Aorta (tissue), 5 donors: Measurements from ENCODE around the gene KRTAP10-1. TPM values are rescaled to one million over a fixed set of nuclear protein-coding genes. Genes with fewer than 3 reads are reported as not detected.

Experiments used
- ATAC-seq: fragments of 200-7000 bp; cut with Tn5 transposase; one replicate; pipeline ENCODE4 v1.9.1; 2022; ENCODE audit warnings: moderate library complexity; ENCODE audit not compliant: low FRiP score
- DNase-seq, 2 donors: peaks; one replicate each; pipeline ENCODE4 v3.0.0-alpha.2; 2020
- H3K27ac ChIP-seq, 2 donors: one replicate each; pipeline ENCODE4 v1.5.1; 2013; ENCODE audit warnings: low read length in 2 of 2, mild to moderate bottlenecking in 2 of 2, moderate library complexity in 2 of 2, control low read depth in 1 of 2, inconsistent platforms in 1 of 2, low read depth in 1 of 2
- H3K27me3 ChIP-seq, 2 donors: one replicate each; pipeline ENCODE4 v1.6.1; 2013; ENCODE audit warnings: control low read depth in 1 of 2, low read length in 1 of 2, mild to moderate bottlenecking in 1 of 2, moderate library complexity in 1 of 2; ENCODE audit not compliant: insufficient read depth in 2 of 2, control insufficient read depth in 1 of 2
- H3K36me3 ChIP-seq, 2 donors: one replicate each; pipeline ENCODE4 v1.6.1; 2013; ENCODE audit warnings: control low read depth in 1 of 2, low read length in 1 of 2, mild to moderate bottlenecking in 1 of 2; ENCODE audit not compliant: insufficient read depth in 2 of 2, control insufficient read depth in 1 of 2
- H3K4me1 ChIP-seq, 2 donors: one replicate each; pipeline ENCODE4 v1.6.1; 2013; ENCODE audit warnings: low read length in 2 of 2, control low read depth in 1 of 2, mild to moderate bottlenecking in 1 of 2, moderate library complexity in 1 of 2; ENCODE audit not compliant: insufficient read depth in 2 of 2, control insufficient read depth in 1 of 2
- H3K4me3 ChIP-seq, 2 donors: one replicate each; pipeline ENCODE4 v1.5.1; 2013; ENCODE audit warnings: low read length in 2 of 2, control low read depth in 1 of 2, mild to moderate bottlenecking in 1 of 2
- H3K9me3 ChIP-seq: one replicate; pipeline ENCODE4 v1.6.1; 2013; ENCODE audit warnings: mild to moderate bottlenecking, low read length; ENCODE audit not compliant: control insufficient read depth
- WGBS, 2 donors: extraction: QIAGEN DNeasy Blood & Tissue Kit; methylation state at CpG; one replicate each; pipeline ENCODE4 v1.1.7; 2013; 5-methylcytosine and 5-hydroxymethylcytosine counted together
- intact Hi-C, 2 donors: fragments of 100-400 bp; cut with DNase I; formaldehyde crosslinking; loops; one replicate each; pipeline versions ENCODE4 v1.14.2 to v1.15.0; 2022
- polyA plus RNA-seq, 2 donors: library from polyadenylated mRNA; stranded (reverse); fragments of 200-250 nt; gene quantifications; one replicate each; pipeline ENCODE4 v1.2.3, GENCODE V29; 2013
- total RNA-seq, 2 donors: library from RNA; stranded (reverse); fragmentation: NEBNext Ultra II Directional; extraction: Animal tissue kit (Norgen Biotek cat#: 25700); gene quantifications; one replicate each; pipeline ENCODE4 v1.2.1, GENCODE V29; 2021
- donor health status: healthy with polysubstance abuse.
- donor health status: Bipolar disorder and iron deficiency.
- donor health status: DM: no; HTN: no; CAD: no.
- donor health status: DM: no; HTN: no; CAD: no.
- donor health status: DM: yes; HTN: yes; CAD: no.

KRTAP10-1 gene
- total and polyA plus RNA-seq, 4 donors: not detected

DNA sequence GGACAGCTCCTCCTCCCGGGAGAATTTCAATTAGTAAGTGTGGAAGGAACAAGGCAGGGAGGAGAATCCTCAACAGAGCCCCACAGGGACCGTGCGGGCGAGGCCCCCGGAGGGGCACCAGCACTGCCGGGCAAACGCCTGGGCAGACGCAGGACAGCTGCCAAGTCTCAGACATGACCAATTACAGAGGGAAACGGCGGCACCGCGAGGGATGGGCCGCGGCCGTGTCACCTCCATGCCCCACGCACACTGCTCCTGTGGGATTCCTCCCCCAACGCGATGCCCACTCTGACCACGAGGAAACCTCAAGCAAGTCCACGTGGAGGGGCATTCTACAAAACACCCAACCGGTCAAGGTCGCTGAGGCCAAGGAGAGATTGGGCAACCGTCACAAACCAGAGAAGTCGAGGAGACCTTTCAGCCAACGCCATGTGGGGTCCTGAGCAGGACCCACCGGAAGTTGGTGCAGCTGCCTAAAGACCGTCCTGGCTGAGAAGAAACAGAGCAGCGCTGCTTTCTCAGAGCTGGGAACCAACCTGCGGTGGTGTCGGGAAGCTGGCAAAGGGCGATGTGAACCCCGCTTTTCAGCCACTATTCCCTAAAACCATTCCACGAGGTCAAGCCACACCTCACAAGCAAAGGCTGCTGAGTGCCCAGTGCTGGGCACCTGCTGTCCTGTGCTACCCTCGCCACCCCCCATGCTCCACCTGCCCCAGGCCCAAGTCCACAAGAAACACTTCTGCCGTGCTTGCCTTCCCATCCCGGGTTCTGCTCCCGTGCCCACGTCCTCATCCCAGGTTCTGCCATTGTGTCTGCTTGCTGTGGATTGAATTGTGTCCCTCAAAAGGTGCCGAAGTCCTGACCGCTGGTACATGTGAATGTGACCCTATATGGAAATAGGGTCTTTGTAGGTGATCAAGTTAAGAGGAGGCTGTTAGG is 32.1 kb upstream of the KRTAP10-1 start:
- no peaks in the 10 kb centered on the region for H3K4me1 ChIP-seq
- H3K36me3 ChIP-seq: no peaks in the 10 kb centered on the region
- DNase-seq: peak in 1 of 2 donors; percentile 65
- 94 to 95% methylated on average over 39 to 40 of the region's 40 CpGs for WGBS, 2 donors
- no peak overlapping the region for H3K27ac ChIP-seq
- ATAC-seq: no peak
- no peak overlapping the region for H3K4me3 ChIP-seq
- peaks cover 2% of the 10 kb centered on the region for H3K9me3 ChIP-seq
- no peaks in the 10 kb centered on the region for H3K27me3 ChIP-seq
- intact Hi-C loops: no loop called here

DNA sequence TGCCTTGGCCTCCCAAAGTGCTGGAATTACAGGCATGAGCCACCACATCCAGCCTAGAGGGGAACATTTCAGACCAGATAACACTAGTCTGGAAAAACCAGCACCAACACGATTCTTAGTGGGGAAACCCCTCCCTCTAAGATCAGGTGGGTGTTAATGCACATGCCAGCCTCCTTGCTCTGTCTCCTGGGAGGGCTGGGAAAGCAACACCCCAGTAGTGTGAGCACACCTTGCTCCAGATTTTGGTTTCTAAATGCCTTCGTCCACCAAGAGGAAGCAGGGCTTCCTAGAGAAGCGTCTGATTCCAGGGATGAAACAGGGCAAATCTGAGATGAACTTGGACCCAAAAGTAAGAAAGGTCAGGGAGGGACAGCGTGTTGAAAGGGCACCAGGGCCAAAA is 31.3 kb upstream of the KRTAP10-1 start:
- no peak overlapping the region for H3K4me3 ChIP-seq
- ATAC-seq: no peak
- H3K36me3 ChIP-seq: no peaks in the 10 kb centered on the region
- H3K9me3 ChIP-seq: peaks cover 2% of the 10 kb centered on the region
- 72 to 87% methylated on average over 4 of the region's 4 CpGs for WGBS, 2 donors
- H3K27me3 ChIP-seq: no peaks in the 10 kb centered on the region
- no peak overlapping the region for H3K27ac ChIP-seq
- intact Hi-C loops: no loop called here
- DNase-seq: no peak
- no peaks in the 10 kb centered on the region for H3K4me1 ChIP-seq

DNA sequence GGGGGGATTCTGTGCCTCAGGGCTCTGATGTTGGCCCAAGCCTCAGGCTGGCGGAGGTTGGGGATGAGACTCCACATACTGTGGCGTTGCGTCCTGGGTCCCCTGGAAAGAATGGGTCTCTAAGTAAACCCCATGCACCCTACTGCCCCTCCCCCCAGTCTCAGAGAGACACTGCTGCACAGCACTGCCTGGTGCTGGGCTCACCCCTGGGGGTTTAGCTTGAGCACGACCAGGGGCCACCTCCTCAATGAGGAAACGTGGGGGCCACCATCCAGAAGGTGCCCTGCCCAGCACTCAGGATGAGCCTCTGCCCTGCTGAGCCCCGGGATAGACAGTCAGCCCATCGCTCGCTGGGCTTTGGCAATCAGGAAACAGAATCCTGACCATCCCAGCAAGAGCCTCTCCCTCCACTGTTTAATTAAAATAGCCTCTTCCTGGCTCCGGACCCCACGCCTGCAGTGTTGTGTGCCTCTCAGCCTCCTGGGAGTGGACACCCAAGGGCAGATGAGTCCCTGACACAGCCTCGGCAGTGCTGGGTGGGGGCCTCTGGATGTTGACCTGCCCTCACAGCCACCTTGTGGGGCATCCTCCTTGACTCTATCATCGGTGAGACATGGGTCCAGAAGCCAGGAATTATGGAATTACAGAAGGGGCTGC is 30.0 kb upstream of the KRTAP10-1 start:
- Histone ChIP-seq H3K27me3 (no peaks in the 10 kb centered on the region), H3K27ac (no peak overlapping the region), H3K36me3 (no peaks in the 10 kb centered on the region), H3K4me1 (no peaks in the 10 kb centered on the region), H3K4me3 (no peak overlapping the region), H3K9me3 (peaks cover 2% of the 10 kb centered on the region)
- DNase-seq: peak in 1 of 2 donors; percentile 59
- intact Hi-C loops: no loop called here
- ATAC-seq: no peak
- WGBS, 2 donors: 88 to 90% methylated on average over 12 of the region's 12 CpGs

DNA sequence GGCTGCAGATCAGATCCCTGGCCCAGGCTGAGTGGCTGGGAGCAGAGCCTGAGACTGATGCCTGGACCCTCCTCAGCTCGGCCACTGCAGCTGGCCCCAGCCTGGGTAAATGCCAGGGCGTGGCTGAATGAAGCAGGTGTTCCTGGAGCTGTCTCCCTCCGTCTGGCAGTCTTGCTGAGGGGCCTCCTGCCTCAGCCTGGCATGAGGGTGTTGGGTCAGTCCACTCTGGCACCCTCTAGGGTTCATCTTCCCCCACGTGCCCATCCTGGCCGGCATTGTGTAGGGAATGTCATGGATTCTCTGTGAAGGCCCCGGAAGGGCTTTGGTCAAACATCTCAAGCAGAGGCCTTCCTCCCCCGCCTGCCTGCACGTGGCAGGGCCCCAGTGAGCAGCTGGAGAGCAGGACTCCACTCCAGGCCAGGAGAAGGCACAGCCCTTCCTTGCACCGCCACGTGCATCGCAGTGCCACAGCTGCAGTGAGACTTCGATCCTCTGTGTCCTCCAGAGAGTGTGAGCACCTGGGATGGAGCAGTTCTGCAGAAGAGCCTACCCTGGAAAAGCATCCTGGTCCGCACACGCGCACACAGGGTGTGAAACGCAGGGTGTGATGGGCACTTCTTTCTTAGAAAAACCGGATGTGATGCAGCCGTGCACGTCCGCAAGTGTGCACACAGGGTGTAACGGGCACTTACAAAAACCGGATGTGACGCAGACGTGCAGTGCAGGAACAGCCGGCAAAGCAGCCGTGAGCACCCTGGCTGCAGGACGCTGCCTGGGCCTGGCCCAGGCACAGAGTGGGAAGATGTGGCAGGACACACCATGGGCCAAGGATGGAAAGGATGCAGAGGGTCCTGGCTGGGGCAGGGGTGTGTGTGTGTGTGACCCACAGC is 28.9 kb upstream of the KRTAP10-1 start:
- no peak for ATAC-seq
- no peaks in the 10 kb centered on the region for H3K4me1 ChIP-seq
- H3K36me3 ChIP-seq: no peaks in the 10 kb centered on the region
- no peak overlapping the region for H3K4me3 ChIP-seq
- H3K9me3 ChIP-seq: peaks cover 2% of the 10 kb centered on the region
- no peak overlapping the region for H3K27ac ChIP-seq
- intact Hi-C loops: no loop called here
- WGBS, 2 donors: 80 to 84% methylated on average over 27 of the region's 27 CpGs
- H3K27me3 ChIP-seq: no peaks in the 10 kb centered on the region
- no peak for DNase-seq

DNA sequence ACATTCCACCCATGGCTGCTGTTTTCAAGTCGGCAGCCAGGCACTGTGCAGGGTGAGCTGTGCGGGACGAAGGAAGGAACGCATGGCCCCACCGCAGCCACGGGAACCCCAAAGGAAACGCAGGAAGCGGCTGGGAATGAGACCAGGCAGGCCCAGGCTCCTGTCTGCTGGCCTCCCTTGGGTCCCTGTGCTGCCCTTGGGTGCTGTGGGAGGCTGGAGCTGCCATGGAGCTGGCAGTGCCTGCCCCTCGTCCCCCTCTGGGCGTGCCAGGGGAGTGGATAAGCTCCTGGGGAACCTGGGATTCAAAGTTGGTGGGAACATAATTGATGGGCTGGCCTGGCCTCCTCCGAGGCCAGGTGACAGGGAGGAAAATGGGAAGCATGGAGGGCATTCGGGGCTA is 28.3 kb upstream of the KRTAP10-1 start:
- Histone ChIP-seq H3K36me3 (no peaks in the 10 kb centered on the region), H3K27ac (no peak overlapping the region), H3K27me3 (no peaks in the 10 kb centered on the region), H3K9me3 (peaks cover 2% of the 10 kb centered on the region), H3K4me3 (no peak overlapping the region), H3K4me1 (no peaks in the 10 kb centered on the region)
- ATAC-seq (no peak), DNase-seq (no peak)
- intact Hi-C loops: no loop called here
- 84 to 88% methylated on average over 12 of the region's 12 CpGs for WGBS, 2 donors

DNA sequence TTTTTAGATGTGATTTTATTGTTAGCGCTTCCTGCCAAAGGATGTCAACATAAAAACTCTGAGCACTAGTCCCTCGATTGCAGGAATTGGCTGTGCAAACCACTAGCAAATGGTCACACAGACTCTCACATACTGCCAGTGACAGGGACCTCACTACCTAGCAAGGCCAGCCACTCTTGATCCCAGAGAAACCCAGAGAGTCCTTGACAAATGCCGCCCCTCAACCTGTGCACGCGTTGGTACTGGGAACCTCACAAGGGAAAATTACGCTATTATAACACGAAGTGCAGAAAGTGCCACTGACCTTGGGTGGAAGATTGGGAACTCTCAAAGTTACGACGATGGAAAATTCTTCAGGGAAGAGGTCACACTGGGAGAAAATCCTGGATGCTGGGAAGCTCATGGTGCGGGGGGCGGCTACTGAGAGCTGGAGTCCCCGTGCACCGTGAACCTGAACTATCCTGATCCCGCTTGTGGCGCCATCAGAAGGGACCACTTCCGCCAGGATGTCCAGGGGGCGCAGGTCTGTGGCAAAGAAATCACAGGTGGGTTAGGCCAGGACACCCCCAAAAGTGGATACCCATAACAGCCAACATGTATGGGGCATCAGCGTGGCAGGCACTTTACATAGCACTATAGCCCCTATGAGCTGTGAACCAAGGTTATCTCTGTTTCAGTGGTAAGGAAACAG is 27.6 kb upstream of the KRTAP10-1 start:
- H3K27ac ChIP-seq: no peak overlapping the region
- no peaks in the 10 kb centered on the region for H3K4me1 ChIP-seq
- WGBS, 2 donors: 94 to 95% methylated on average over 18 of the region's 18 CpGs
- no peaks in the 10 kb centered on the region for H3K36me3 ChIP-seq
- ATAC-seq (no peak), DNase-seq (no peak)
- intact Hi-C loops: no loop called here
- no peak overlapping the region for H3K4me3 ChIP-seq
- no peaks in the 10 kb centered on the region for H3K27me3 ChIP-seq
- peaks cover 2% of the 10 kb centered on the region for H3K9me3 ChIP-seq

DNA sequence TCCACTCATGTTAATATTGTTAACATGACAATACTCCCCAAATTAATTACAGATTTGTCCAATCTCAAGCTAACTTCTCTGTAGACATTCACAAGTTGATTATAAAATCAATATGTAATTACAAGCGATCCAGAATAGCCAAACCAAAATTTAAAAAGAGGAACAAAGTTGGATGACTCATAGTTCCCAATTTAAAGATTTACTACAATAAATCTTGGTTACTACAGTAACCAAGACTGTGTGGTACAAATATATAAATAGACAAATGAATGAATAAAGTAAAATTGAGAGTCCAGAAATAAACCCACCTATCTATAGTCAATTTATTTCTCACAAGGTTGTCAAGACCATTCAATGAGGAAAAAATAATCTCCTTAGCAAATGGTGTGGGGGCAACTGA is 26.4 kb upstream of the KRTAP10-1 start:
- Histone ChIP-seq H3K36me3 (no peaks in the 10 kb centered on the region), H3K27me3 (no peaks in the 10 kb centered on the region), H3K4me3 (no peak overlapping the region), H3K4me1 (no peaks in the 10 kb centered on the region), H3K9me3 (peaks cover 2% of the 10 kb centered on the region), H3K27ac (no peak overlapping the region)
- intact Hi-C loops: no loop called here
- WGBS, 2 donors: 49 to 56% methylated on average over 1 of the region's 1 CpG
- ATAC-seq (no peak), DNase-seq (no peak)
